ENCODE results near the gene GCK.
A peak's percentile ranks its signal among the peaks of the same experiment; 100 is the strongest.

The GCK gene

GRCh38 chr7:44102846-44103565 lies 86.2 kb downstream of the GCK start:
- H3K27ac Mint-ChIP-seq, result peak overlapping the region; percentile 2
- H3K4me1 Mint-ChIP-seq (ENCODE audit: low read depth), result peaks cover 20% of the 10 kb centered on the region
- peak overlapping the region; percentile 66 for H3K4me3 Mint-ChIP-seq
- H3K9me3 Mint-ChIP-seq, result no peaks in the 10 kb centered on the region
- H3K27me3 Mint-ChIP-seq, result peaks cover 3% of the 10 kb centered on the region
- H3K36me3 Mint-ChIP-seq (ENCODE audit: low read depth), result no peaks in the 10 kb centered on the region

GRCh38 chr7:44101966-44102845 lies 87.0 kb downstream of the GCK start:
- H3K36me3 Mint-ChIP-seq (ENCODE audit: low read depth), result no peaks in the 10 kb centered on the region
- H3K27me3 Mint-ChIP-seq, result peaks cover 3% of the 10 kb centered on the region
- peaks cover 28% of the 10 kb centered on the region for H3K4me1 Mint-ChIP-seq (ENCODE audit: low read depth)
- H3K9me3 Mint-ChIP-seq, result no peaks in the 10 kb centered on the region
- no peak overlapping the region for H3K4me3 Mint-ChIP-seq
- no peak overlapping the region for H3K27ac Mint-ChIP-seq

GRCh38 chr7:44101303-44101965 lies 87.8 kb downstream of the GCK start:
- Mint-ChIP-seq H3K9me3 (no peaks in the 10 kb centered on the region), H3K27ac (no peak overlapping the region), H3K27me3 (peaks cover 3% of the 10 kb centered on the region), H3K4me3 (no peak overlapping the region), H3K4me1 (ENCODE audit: low read depth) (peaks cover 35% of the 10 kb centered on the region), H3K36me3 (ENCODE audit: low read depth) (no peaks in the 10 kb centered on the region)

- Mint-ChIP-seq H3K4me3 (no peak overlapping the region), H3K9me3 (no peaks in the 10 kb centered on the region), H3K27me3 (peaks cover 3% of the 10 kb centered on the region), H3K27ac (no peak overlapping the region), H3K4me1 (ENCODE audit: low read depth) (peaks cover 28% of the 10 kb centered on the region), H3K36me3 (ENCODE audit: low read depth) (no peaks in the 10 kb centered on the region)
These were observed 88.6 kb downstream of the GCK start for GRCh38 chr7:44100458-44101302.

- peaks cover 3% of the 10 kb centered on the region for H3K27me3 Mint-ChIP-seq
- no peak overlapping the region for H3K27ac Mint-ChIP-seq
- H3K4me3 Mint-ChIP-seq, result no peak overlapping the region
- no peaks in the 10 kb centered on the region for H3K36me3 Mint-ChIP-seq (ENCODE audit: low read depth)
- no peaks in the 10 kb centered on the region for H3K9me3 Mint-ChIP-seq
- peaks cover 24% of the 10 kb centered on the region for H3K4me1 Mint-ChIP-seq (ENCODE audit: low read depth)
These were observed 89.6 kb downstream of the GCK start for GRCh38 chr7:44099669-44100068.

GRCh38 chr7:44098092-44099068 lies 90.9 kb downstream of the GCK start:
- H3K4me1 Mint-ChIP-seq (ENCODE audit: low read depth), result peaks cover 23% of the 10 kb centered on the region
- H3K4me3 Mint-ChIP-seq, result no peak overlapping the region
- no peaks in the 10 kb centered on the region for H3K9me3 Mint-ChIP-seq
- H3K27ac Mint-ChIP-seq, result no peak overlapping the region
- no peaks in the 10 kb centered on the region for H3K36me3 Mint-ChIP-seq (ENCODE audit: low read depth)
- peaks cover 2% of the 10 kb centered on the region for H3K27me3 Mint-ChIP-seq

- no peaks in the 10 kb centered on the region for H3K9me3 Mint-ChIP-seq
These were observed 91.9 kb downstream of the GCK start for GRCh38 chr7:44097064-44097932.

GRCh38 chr7:44096326-44096881 lies 92.8 kb downstream of the GCK start:
- no peaks in the 10 kb centered on the region for H3K36me3 Mint-ChIP-seq (ENCODE audit: low read depth)
- peaks cover 21% of the 10 kb centered on the region for H3K4me1 Mint-ChIP-seq (ENCODE audit: low read depth)
- no peak overlapping the region for H3K4me3 Mint-ChIP-seq
- no peaks in the 10 kb centered on the region for H3K27me3 Mint-ChIP-seq
- H3K27ac Mint-ChIP-seq, result no peak overlapping the region
- H3K9me3 Mint-ChIP-seq, result no peaks in the 10 kb centered on the region

More at GRCh38 chr7:44097064-44097932, 91.9 kb downstream of the GCK start:
- Mint-ChIP-seq H3K36me3 (ENCODE audit: low read depth) (no peaks in the 10 kb centered on the region), H3K4me1 (ENCODE audit: low read depth) (peaks cover 21% of the 10 kb centered on the region), H3K27ac (peak overlapping the region; percentile 51), H3K27me3 (no peaks in the 10 kb centered on the region), H3K4me3 (peak overlapping the region; percentile 11)

GRCh38 chr7:44095781-44096180 lies 93.5 kb downstream of the GCK start:
- Mint-ChIP-seq H3K27ac (no peak overlapping the region), H3K36me3 (ENCODE audit: low read depth) (no peaks in the 10 kb centered on the region), H3K9me3 (no peaks in the 10 kb centered on the region), H3K4me3 (no peak overlapping the region), H3K27me3 (no peaks in the 10 kb centered on the region), H3K4me1 (ENCODE audit: low read depth) (peaks cover 21% of the 10 kb centered on the region)

- Mint-ChIP-seq H3K9me3 (no peaks in the 10 kb centered on the region), H3K27ac (no peak overlapping the region), H3K36me3 (ENCODE audit: low read depth) (no peaks in the 10 kb centered on the region), H3K4me3 (no peak overlapping the region), H3K27me3 (no peaks in the 10 kb centered on the region), H3K4me1 (ENCODE audit: low read depth) (peaks cover 21% of the 10 kb centered on the region)
These were observed 94.2 kb downstream of the GCK start for GRCh38 chr7:44094883-44095592.

GRCh38 chr7:44094365-44094764 lies 94.9 kb downstream of the GCK start:
- no peak overlapping the region for H3K4me3 Mint-ChIP-seq
- no peaks in the 10 kb centered on the region for H3K9me3 Mint-ChIP-seq
- H3K27me3 Mint-ChIP-seq, result no peaks in the 10 kb centered on the region
- no peaks in the 10 kb centered on the region for H3K36me3 Mint-ChIP-seq (ENCODE audit: low read depth)
- peaks cover 21% of the 10 kb centered on the region for H3K4me1 Mint-ChIP-seq (ENCODE audit: low read depth)
- no peak overlapping the region for H3K27ac Mint-ChIP-seq

Data from stimulated activated naive CD8-positive, alpha-beta T cell treated with anti-CD3 and anti-CD28 coated beads, Interleukin-15, Interleukin-2, amounts not matched to agents 100 ng/mL and 50 ng/mL, for 24 hours (primary cell).